Right lobe of liver (tissue), 4 donors: ENCODE data around the gene NUP42.

Source experiments
- CTCF ChIP-seq, 4 donors: fragments of 200-600 bp in 3 of 4; fragments of 450-650 bp in 1 of 4; IDR thresholded peaks; one replicate each; pipeline versions ENCODE4 v1.5.1 to v1.8.0; 2016 to 2022; ENCODE audit warnings: antibody characterized with exemption in 4 of 4, mild to moderate bottlenecking in 2 of 4
- POLR2A ChIP-seq: fragments of 450-650 bp; IDR thresholded peaks from one replicate; pipeline ENCODE4 v1.6.1; 2017; ENCODE audit warnings: antibody characterized with exemption, mild to moderate bottlenecking
- donor health status: DM: no; HTN: no; CAD: no.
- donor health status: DM: no; HTN: no; CAD: no.
- donor health status: DM: no; HTN: yes; CAD: no.

- TF ChIP-seq POLR2A (no peak), CTCF (IDR thresholded peaks at IDR 0.05) (no peak)
These were observed 26.0 kb downstream of the NUP42 start for GRCh38 chr7:23207884-23208283.
